HG02588 (cell line): ENCODE results near the gene PTOV1.

Source experiments
- ATAC-seq: cut with Tn5 transposase; IDR thresholded peaks from one replicate; pipeline ENCODE4 v1.9.1; 2021; ENCODE audit warnings: mild to moderate bottlenecking, moderate library complexity; ENCODE audit not compliant: unreplicated experiment

Gene PTOV1

DNA sequence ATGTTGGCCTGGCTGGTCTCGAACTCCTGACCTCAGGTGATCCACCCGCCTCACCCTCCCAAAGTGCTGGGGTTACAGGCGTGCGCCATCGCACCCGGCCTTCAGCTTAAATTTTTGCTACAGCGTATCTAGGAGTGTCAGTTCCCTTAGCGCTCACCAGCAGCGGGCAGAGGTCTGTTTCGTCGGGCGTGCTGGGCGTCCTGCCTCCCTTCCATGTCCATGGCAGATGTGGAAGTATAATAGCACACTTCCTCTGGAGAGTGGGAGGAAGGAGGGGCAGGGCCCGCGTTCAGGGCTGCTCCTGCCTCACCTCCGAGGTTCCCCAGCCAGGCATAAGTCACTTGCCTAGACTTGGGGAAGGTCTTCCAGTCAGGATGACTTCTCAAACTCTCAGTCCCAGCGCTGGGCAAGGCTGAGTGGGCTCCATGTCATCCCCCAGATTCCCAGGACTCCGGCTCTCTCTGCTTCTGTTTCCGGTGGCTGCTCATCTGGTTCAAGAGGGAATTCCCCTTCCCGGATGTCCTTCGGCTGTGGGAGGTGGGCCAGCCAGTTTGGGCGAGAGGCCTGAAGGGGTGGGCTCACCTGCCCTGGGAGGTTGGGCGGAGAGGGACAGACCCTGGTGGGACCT is 36.2 kb downstream of the PTOV1 start:
- ATAC-seq: no peak

DNA sequence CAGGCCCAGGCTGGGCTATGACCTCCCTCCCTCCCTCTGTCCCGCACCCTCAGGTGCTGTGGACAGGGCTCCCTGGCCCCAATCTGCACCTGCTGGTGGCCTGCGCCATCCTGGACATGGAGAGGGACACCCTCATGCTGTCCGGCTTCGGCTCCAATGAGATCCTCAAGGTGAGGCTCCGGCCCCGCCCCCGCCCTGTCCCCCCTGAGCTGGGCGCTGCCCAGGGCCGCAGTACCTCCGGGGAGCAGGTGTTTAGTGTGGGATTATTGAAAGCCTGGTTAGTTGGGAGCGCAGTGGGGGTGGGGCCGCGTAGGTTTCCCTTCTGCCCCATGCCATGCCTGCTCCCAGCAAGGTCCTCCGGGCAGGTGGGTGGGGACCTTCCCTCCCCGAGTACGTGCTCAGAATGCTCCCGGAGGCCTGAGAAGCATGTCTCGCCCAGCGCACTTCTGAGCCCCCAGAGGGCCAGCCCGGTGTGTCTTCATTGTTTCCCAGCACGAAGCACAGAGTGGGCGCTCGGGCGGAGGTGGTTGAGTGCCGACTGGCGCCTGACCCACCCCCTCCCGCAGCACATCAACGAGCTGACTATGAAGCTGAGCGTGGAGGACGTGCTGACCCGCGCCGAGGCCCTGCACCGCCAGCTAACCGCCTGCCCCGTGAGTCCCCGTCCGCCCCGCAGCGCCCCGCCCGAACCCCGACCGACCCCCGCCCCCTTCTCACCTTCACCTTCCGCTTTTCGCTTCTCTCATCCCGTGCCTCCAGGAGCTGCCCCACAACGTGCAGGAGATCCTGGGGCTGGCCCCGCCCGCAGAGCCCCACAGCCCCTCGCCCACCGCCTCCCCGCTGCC is 36.9 kb downstream of the PTOV1 start:
- no peak for ATAC-seq

DNA sequence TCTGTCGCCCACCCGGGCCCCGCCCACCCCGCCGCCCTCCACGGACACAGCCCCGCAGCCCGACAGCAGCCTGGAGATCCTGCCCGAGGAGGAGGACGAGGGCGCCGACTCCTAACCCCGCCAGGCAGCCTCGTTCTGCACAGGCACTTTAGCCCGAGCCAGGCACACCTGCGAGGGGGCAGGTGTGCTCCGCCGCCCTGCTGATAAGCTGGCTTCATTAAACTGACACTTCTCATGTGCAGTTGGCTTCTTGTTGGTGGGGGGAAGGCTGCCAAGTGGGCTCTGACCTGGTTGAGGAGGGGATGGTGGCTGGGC is 37.5 kb downstream of the PTOV1 start:
- no peak for ATAC-seq

DNA sequence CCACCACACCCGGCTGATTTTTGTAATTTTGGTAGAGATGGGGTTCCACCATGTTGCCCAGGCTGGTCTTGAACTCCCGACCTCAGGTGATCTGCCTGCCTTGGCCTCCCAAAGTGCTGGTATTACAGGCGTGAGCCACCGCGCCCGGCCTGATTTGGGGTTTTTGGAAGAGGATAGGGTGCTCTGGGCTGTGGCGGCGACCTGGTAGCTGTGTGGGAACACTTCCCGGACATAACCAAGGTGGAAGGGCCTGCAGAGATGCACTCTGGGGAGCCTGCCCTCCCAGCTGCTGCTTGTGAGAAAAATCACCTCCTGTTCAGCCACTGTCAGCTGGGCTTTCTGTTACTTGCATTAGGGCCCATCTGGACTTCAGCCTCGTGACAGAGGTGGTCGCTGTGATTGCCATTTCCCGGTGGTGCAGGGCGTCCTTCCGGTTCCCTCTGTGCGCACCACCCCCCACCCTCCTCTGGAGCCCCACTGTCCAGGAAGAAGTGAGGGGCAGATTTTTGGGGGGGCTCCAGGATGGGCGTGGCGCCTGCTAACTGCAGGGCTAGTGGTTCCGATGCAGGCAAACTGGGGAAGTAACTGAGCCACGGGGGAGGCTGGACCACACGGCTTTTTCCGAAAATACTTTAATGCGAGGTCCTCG is 38.2 kb downstream of the PTOV1 start:
- no peak for ATAC-seq

DNA sequence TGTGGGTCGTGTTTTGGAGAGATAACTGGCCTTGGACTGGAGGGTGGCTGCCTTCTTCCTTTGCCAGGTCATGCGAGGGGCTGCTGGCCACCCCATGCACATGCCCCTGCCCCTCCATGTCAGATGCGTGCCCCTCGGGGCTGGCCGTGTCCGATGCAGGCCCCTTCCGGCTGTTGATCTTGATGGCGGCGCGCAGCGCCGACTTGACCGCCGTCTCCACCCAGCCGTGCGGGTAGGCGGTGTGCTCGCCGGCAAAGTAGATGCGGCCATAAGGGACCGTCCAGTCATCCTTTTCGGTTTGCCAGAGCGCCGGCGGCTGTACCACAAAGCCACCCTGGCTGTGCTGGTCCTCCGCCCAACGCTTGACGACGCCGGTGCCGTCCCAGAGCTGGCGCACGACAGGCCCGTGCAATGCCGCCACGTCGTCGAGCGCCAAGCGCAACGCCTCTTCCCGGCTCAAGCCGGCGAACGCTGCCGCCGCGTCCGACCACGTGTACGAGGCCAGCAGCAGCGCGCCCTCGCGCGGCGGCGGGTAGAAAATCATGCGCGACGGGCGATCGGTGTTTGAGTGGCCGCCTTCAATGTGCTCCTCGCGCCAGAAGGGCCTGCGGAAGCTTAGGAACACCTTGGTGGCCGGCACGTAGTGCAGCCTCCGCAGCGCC is 38.9 kb downstream of the PTOV1 start:
- no peak for ATAC-seq

DNA sequence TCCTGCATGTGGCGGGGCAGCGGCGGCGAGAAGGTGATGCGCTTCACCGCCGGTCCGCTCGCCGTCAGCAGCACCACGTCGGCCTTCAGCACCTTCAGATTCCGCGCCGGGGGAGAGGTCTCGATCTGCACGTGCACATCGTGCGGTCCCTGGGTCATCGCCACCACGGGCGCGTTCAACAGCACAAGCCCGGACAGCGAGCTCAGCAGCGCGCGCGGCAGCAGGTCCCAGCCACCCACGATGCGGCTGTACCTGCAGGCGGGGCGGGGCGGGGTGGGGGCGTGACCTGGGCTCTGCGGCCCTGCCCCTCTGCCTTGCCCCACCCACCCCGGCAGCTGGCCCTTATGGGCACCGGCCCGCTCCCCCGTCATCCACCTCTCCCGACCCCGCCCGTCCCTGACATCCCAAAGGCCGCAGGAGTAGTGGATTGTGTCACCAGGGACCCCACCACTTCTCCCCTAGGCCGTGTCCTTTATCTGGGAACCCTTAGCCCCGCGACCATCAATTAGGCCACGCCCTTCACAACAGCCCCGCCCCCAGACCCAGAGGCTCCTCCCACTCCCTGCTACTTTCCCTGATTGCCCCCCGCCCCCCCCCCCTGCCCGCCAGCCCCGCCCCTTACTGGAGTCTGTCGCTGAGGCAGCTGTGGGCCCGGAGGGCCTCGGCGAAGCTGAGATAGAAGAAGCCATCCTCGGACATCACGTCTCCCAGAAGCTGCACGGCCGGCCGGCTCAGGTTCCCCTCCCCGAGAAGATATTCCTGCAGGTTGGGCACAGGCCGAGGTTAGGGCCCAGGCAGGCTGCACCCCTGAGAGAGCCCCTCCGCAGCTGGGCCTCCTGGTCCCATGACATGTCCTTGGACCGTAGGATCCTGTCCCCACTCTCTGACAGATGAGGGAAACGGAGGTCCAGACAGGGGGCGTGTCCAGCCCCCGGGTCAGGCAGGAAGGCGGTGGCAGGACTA is 39.7 kb downstream of the PTOV1 start:
- ATAC-seq: no peak

DNA sequence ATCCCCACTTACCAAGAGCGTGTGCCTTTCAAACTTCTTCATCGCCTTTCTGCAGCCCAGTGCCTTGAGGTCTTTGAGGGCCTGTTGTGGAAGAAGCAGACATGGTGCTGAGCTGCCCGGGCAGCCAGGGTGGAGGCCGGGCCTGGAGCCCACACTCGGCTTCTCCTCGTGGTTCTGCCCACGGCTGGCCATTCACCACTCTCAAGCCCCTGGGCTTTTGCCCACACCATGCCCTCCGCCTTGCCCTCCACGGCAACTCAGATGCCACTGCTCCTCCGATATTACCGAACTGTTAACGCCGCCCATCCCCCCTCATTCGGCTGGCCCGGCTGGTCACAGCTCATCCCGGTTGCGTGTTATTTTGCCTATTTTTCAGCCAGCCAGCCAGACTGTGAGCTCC is 40.4 kb downstream of the PTOV1 start:
- ATAC-seq: no peak

DNA sequence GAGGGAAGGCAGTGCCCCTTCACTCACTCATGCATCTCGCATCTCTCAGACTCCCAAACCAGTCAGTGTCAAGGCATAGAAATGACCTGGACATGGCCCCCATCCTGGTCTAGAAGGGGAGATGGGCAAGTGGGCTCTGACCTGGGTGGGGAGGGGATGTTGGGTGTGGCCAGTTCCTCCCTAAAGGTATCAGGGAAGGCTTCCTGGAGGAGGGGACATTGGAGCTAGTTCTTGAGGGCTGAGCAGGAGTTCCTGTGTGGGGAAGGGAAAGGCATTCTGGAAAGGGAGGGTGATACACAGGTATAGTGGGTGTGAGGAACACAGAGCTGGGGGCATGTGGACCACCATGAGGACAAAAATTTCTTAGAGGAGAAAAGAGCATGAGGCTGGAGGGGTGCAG is 41.8 kb downstream of the PTOV1 start:
- no peak for ATAC-seq

DNA sequence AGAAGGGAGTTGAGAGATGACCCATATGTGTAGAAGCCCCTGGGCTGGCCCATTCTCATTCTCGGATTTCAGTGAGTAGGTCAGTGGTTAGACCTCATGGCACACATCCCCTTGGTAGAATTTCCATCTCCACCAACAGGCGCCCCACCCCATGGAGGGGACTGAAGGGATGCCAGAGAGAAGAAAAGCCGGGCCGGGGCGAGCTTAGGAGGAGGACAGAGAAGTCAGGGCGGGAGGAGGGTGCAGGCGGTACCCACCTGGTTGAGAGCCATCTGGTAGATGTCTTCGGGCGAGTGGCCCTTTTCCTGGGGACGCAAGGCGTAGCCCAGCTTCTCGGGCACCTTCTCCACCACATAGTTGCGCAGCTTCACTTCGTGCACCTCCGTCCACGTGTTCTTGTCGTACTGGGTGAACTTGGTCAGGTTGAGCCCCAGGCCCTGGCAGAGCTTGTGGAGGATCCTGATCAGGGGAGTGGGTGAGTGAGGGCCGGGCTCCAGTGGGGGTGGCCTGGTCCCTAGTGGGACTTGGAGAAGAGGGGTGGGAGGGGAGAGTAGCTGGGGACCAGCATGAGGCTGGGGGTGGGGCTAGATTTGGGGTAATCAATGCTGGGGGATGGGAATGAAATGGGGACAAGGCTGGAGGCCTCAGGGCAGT is 43.2 kb downstream of the PTOV1 start:
- no peak for ATAC-seq

DNA sequence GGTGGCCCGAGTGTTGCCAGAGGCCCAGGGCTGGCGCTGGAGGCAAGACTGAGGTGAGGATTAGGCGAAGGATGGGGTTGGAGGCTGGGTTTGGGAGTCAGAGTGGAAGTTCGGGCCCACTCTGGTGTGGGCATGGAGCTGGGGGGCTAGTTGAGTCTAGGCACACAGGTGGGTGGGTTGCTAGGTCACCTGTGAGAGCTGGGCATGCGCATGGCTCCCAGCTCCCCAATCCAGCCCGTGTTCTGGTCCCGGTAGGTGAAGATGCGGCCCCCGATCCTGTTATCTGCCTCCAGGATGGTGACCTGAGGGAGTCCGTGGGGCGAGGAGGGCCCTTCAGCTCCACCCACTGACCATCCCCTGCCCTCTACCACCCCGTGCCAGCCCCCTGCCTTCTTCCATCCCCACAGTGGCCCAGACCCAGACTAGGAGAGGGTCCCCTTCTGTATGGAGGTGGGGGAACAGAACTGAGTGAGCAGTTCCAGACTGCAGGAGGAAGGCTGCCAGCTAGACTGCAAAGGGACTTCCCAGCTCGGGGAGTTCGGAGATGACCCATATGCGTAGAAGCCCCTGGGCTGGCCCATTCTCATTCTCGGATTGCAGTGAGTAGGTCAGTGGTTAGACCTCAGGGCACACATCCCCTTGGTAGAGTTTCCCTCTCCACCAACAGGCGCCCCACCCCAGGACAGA is 44.1 kb downstream of the PTOV1 start:
- no peak for ATAC-seq

DNA sequence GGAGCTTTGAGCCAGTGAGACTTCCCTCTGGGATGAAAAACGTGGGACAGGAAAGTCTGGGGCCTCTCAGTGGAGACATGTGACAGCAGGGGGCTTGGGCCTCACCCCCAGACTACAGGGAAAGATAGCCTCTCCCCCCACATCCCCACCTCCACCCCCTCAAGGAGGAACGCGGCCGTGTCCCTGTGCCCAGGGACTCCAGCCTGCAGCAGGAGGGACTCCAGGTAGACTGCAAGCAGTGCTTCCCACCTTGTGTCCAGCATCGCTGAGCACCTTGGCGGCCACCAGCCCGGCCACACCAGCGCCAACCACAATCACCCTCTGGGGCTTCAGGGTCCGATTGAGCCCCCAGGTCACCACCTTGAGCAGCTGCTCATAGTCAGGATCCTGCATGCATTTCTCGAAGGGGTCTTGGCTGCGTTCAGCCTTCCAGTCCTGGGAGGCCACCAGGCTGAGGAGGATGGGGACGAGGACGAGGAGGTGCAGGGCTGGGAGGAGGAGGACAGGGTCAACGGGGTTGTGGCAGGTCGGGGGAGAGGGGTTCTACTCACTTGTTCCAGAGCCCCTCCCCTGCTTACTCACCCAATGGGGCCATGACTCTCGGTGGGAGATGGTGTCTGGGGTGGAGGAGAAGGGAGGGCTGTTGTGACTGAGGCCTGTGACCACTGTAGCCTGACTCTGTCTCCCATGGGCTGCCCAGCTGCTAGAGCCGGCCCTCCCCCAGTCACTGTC is 44.8 kb downstream of the PTOV1 start:
- ATAC-seq: no peak

DNA sequence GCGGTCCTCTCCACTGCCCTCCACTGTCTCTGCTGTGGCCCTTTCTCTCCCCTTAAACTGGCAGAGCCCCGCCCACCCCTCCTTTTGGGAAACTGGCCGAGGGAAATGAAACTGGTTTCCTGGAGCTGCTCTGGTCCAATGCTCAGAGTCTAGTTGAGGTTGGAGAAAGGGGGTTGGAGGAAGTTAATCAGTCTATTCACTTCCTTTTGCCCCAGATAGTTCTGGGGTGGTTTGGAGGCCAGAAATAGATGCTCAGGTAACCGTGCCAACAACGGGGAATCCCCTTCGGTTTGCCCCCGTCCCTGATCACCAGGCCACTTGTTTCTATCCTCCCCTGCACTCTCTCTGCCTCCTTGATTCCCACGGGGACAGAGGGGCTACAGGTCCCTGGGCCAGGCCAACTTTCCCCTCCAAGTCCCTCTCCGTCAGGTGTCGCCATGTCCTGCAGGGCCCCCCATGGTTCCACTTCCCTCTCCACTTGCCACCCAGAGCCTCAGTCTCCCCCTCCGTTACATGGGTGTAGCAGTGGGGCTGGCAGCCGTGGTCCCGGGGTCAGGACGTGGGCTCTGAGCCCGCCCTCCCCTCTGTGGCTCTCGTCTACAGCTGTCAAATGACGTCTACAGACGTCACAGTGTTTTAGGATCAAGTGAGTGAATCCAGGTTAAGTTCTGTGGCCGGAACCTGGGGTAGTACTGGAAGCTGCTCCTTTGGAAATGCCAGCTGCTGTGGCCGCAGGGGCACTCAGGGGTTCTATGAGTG is 46.1 kb downstream of the PTOV1 start, which contains the start of gene IL4I1:
TSS of gene IL4I1 (minus strand) at position 25 of the 759 bp plus-strand sequence. CDS start 727 bp downstream, outside the sequence.
- ATAC-seq: peak; percentile 37

DNA sequence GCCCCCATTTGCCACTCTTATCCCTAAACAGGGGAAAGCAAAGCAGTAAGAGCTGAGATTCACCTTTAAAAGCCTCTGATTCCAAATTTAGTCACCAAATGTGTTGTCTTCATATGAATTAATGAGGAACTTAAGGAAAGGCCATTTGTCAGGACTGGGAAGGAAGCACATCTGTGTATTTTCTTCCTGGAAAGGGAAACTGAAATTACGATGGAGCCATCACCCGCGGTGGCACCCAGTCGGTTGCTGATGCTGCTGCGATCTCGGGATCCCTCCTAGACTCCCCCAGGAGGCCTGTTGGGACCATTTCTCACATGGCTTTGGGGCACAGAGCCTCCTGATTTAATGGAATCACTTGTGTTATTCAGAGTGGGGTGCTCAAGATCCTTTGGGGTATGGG is 53.2 kb downstream of the PTOV1 start:
- ATAC-seq: no peak

DNA sequence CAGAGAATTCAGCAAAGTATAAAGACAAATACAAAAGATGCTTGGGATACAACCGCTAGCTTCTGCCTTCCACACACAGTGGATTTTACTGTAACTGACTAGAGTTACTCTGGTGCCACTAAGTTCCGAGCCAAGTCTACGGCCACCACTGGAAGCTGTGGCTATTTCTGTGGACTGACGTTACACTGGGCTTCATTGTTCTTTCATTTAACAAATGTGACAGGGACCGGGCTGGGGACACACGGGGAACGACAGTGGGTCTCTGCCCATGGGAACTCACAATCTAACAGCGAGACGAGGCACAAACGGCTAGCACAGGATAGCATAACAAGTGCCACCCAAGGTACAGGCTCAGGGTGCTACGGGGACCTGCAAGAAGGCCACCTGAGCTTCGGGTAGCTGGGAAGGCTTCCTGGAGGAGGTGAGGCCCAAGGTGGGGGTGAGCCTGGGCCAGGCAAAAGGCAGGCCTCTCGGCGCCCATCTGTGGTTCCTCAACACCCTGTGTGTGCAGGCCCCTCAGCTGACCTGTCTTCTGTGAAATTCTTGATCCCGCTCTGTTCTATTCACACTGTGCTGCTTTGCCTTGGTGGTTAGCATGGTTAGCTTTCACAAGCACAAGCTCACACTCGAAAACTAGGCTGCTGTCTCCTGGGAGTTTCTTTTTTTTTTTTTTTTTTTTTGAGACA is 56.1 kb downstream of the PTOV1 start:
- ATAC-seq: no peak

DNA sequence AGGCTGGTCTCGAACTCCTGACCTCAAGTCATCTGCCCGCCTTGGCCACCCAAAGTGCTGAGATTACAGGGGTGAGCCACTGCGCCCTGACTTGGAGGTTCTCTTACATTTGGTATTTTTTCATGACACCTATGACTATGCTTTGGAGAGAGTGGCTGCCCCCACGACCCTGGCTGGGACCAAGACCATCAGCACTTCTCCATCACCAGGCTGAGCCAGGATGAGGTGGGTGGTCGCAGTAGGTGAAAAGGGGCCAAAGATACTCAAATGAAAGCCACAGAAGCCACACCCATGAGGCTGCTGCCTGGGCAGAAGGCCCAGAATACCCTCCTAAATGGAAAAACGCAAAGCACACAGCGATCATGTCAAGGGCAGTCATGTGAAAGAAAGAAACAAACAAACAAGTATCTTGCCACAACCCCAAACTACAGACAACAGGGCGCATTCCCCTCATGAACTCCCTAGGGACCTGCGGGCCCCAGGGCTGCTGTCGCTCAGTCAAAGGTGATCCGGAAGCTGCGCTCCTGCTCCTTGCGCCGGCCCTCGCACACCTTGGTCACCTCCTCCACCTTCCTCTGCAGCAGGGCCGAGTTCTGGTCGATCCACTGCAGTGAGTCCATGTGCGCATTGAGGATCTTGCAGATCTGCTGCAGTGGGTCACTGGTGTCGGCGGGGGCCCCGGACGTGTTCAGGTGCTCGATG is 56.9 kb downstream of the PTOV1 start:
- ATAC-seq: no peak

DNA sequence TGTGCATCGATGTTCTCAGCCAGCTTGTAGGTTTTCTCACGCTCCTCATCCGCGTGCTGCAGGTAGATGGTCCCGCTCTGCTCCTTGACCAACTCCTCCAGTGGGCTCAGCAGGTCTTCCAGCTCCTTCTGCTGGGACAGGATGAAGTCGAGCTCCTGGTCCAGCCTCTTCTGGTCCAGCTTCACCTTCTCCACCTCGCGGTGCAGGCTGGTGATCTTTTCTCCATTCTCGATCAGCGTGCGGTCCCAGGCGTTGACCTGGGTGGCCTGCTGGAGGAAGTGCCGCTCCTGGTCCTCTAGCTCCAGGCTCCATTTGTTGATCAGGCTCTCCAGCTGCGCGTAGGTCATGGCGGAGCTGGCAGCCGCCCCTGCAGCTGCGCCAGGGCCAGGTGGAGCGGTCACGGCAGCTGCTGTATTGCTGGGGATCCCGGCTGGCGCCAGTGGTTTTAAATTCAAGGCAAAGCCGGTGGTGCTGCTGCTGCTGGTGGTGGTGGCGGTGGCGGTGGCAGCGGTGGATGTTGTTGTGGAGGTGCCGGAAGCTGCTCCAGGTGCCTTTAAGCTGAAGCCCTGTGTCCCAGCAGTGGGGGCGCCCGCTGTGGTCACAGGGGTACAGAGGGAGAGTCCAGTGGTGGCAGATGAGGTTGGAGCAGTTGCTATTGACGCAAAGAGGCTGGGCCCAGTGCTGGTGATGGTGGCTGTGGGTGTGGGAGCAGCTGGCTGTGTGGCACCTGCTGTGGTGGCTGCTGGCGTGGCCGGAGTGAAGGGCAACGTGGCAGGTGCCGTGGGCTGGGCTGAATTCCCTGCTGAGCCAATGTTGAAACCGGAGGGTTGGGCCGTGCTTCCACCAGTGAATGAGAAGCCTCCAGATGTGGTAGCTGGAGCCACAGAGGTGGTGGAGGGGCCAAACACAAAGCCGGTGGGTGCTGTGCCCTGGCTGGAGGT is 57.8 kb downstream of the PTOV1 start:
- no peak for ATAC-seq
